ENCODE measurements around the gene CCBE1.

The CCBE1 gene

DNA sequence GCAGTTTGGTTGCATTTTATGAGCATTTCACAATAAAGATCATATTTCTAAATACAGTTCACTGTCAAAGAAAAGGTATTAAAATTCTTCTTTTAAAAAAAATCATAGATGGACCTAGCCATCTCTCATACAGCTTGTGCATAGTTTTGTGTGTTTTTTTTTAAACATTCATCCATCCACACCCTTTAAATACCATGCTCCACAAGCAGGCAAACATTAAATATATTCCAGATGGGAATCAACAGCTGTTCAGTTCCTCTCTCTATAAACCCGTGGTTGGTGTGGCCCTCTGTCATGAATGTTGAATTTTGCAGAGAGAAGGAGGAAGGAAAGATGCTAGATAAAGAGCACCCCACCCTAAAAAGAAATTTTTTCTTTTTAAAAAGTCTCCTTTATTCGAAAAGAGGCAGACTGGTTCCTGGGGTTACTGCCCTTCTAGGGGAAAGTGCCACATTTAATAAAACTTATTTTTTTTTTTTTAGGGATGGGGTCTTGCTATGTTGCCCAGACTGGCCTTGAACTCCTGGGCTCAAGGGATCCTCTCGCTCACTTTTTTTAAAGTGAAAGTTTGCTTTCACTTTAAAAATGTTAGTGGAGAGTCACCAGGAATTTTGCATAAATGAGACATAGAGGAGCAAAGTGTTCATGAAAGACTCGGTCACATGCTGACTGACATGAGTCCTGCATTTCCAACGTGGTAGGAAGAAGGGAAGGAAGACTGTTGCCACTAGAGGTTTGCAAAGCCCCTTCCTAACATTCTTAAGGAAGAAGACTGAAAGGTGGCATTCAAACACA is 264.2 kb downstream of the CCBE1 start:
- no peak for DNase-seq

DNA sequence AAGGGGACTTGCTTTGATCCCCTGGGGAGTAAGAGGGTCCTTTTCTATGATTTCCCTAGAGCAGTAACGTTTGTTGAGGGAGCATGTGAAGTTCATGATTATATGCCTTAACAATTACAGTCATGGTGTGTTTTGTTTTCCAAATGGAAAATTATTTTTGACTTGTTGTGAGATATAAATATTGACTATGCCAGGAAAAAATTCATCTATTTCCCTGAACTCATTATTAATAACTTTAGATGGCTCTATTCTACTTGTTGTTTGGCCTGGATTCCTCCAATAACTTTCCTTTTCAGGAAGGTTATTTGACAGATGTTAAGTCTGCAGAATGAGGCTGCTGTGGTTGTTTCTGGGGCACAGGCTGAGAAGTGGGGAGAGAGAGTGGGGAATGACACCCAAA is 266.1 kb downstream of the CCBE1 start:
- no peak for DNase-seq

DNA sequence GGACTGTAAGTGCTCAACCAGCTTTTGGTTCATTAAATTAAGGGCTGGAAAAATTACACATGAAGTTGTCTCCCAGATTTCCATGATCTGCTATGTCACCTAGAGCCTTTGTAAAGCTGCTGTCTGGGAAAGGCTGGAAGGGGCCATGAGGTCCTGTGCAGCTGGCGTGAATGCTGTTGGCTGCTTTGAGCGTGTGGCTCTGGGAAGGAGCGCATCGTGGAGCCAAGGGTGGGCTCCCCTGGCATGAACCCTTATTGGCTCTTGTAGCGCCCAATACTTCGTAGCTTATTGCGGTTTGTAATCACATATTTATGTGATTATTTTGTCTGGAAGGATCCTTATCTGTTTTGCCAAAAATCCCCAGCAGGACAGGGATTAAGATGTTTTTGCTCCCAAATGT is 267.6 kb downstream of the CCBE1 start:
- no peak for DNase-seq

DNA sequence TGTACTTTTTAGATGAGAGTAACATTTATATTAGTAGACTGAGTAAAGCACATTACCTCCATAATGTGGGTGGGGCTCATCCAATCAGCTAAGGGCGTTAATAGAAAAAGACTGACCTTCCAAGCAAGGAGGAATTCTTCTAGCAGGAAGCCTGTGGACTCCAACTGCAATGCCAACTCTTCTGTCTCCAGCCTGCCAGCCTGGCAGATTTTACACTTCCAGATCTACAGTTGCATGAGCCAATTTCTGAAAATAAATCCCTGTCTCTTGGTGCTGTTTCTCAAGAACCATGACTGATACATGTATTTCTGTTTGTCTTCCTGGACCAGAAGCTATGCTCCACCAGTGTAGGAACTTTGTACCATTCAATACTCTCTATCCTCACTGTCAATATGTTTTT is 269.2 kb downstream of the CCBE1 start:
- no peak for DNase-seq

GRCh38 chr18:59426855-59427254 is 270.4 kb downstream of the CCBE1 start:
- no peak for DNase-seq

- no peak for DNase-seq
Measured at GRCh38 chr18:59423259-59423658, 274.0 kb downstream of the CCBE1 start.

- no peak for DNase-seq
Measured at GRCh38 chr18:59420244-59420643, 277.0 kb downstream of the CCBE1 start.

GRCh38 chr18:59419386-59419785 is 277.8 kb downstream of the CCBE1 start:
- DNase-seq: no peak

- DNase-seq: no peak
Measured at GRCh38 chr18:59416818-59417217, 280.4 kb downstream of the CCBE1 start.

DNA sequence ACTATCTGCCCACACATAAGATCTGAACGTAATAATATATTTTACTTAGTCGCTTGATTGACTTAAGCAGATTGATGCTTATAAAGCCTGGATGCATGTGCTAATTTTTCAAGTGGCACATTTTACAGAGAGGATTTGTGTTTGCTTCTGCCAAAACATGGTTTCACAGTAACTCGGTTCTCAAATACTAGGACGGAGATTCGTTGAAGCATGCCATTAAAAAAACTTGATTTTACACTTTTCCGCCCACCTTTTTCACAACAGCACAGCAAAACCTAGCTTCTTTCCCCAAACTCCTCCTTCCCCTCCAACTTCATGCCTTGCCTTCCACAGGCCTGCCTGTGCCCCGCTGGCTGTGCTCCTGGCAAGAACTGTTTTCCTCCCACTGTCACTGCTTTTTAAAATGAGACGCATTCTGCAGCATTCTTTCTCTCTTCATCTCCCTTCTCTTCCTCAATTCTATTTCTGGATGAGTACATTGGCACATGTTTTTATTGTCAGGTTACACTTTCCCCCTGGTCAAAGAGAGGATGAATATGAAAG is 283.0 kb downstream of the CCBE1 start:
- no peak for DNase-seq

DNA sequence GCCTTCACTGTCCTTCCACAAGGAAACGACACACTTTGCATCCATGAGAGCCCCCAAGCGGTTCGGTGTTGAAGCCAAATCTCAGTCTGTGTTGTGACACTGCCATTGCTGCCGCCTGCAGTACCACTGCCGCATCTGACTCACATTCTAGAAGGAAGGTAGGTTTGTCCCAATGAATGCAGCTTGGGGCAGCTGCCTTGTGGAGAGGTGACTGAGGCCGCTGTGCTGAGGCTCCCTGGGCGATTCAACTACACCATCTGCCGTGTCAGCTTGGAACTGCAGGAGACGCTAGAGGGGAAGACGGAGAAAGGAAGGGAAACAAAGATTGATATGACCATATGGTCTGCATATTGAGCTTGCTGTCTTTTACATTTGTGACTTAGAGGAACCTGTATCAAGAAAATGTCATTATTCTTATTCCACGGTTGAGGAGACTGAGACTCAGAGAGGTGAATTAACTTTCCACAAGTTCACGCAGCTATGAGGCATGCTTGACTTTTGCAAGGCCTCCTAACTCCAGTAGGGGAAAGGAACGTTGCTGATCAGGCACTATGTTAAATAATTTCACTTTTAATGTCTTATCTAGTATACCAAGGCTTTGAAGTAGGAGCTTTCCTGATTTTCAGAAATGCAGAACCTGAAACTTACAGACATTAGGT is 294.7 kb downstream of the CCBE1 start:
- peak; percentile 54 for DNase-seq

DNA sequence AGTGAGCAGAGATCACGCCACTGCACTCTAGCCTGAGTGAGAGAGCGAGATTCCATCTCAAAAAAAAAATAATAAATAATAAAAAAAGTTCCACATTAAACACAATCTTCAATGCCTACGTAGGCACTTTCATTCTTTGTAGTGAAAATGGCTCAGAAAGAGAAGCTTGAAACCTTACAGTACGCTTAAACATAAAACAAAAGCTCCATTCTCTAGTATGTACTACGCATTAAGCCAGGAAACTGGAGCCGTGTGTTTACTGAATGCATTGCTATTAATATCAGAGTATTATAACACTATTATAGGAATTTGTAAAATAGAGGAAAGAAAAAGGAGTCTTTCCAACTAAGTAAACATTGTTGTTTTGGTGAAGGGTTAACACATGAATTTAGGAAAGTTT is 296.8 kb downstream of the CCBE1 start:
- DNase-seq: no peak

GRCh38 chr18:59395226-59396175 is 301.7 kb downstream of the CCBE1 start:
- DNase-seq: no peak

GRCh38 chr18:59393381-59393780 is 303.8 kb downstream of the CCBE1 start:
- no peak for DNase-seq

- DNase-seq: no peak
Measured at GRCh38 chr18:59388817-59389216, 308.4 kb downstream of the CCBE1 start.

- no peak for DNase-seq
Measured at GRCh38 chr18:59387687-59388565, 309.3 kb downstream of the CCBE1 start.

DNA sequence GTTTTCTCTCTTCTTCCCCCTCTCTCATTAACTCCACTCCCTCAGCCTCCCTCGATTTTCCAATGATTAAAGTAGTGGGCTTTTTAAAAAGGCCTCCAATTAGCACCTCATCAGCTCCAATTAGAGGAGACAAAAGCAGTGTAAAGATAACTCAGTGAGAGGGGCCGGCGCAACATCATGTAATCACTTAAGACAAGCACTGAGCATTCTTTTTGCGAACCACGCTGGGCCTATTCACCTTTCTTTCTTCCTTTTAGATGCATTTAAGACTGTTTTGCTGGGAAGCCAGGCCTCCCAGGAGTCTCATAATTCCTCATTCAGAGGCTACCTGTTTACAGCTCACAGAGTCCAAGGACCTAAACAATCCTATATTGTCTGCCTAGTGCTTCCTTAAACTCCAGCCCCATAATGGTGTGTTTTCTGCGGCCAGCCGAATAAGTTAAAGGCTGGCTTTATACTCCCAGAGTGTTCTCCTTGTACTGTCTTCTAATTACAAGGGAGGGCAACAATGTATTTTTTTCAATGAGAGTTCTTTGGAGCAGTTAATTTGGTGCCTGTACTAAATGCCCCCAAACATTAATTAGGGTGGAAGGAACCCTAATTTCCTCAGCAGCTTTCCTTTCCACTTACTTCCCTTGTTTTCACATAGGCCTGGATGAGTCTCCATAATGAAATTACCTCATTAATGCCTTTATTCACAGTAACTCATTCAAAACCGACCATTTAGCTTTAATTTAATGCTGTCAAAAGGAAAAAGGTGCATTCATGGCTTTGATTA is 310.1 kb downstream of the CCBE1 start:
- DNase-seq: no peak

DNA sequence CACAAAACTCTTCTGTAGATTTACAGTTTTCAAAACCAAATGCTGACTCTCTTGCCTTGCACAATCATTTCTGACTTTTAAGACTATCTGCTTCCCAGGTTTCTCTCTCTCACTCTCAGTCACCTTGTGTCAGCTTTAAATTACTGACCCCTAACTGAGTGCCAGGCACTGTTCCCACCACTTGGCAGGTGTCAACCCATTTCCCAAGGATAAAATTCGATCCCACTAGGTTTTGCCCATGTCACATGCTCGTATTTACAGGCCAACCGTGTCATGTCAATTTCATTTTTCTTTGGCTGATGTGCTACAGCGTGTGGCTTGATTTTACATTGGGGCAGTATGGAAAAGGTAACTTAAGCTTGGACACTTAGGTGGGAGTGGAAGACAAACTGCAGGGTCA is 312.0 kb downstream of the CCBE1 start:
- no peak for DNase-seq

- DNase-seq: no peak
Measured at GRCh38 chr18:59383851-59384250, 313.4 kb downstream of the CCBE1 start.

- no peak for DNase-seq
Measured at GRCh38 chr18:59382383-59382782, 314.8 kb downstream of the CCBE1 start.

DNA sequence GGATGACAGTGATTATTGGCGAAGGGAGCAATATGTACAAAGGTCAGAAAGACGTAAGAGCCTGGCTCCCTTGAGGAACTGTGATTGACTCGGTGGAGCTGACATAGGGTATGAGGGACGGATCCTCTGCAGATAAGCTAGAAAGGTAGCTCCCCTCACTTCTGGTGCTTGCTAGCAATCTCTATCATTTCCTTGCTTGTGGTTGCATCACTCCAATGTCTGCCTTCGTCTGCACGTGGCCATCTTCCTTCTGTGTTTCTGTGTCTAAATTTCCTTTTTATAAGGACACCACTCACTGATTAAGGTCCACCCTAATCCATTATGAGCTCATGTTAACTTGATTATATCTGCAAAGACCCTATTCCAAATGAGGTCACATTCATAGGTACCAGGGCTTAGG is 315.3 kb downstream of the CCBE1 start:
- DNase-seq: no peak

All from stimulated activated naive CD4-positive, alpha-beta T cell treated with Interleukin-2 at 50 U/mL for 16 hours (primary cell).